ENCODE measurements around the gene SORCS3. TPM values are rescaled to one million over a fixed set of nuclear protein-coding genes. Genes with fewer than 3 reads are reported as not detected.

The SORCS3 gene
- total RNA-seq, 2 donors from 2014 or later, result not detected

GRCh38 chr10:105268961-105269360 lies 627.9 kb downstream of the SORCS3 start:
- TF ChIP-seq POLR2A (IDR thresholded peaks at IDR 0.05) (no peak), CTCF (IDR thresholded peaks at IDR 0.05) (no peak)
- Histone ChIP-seq H3K27ac (no peak overlapping the region), H3K9me3 (no peaks in the 10 kb centered on the region), H3K4me3 (no peak overlapping the region), H3K27me3 (no peaks in the 10 kb centered on the region), H3K4me1 (no peaks in the 10 kb centered on the region), H3K36me3 (replicated peaks in 1 of 2; ENCODE audit: insufficient read depth in 1 of 2, low read depth in 2 of 2) (no peaks in the 10 kb centered on the region)
- intact Hi-C loops (cut with DNase I), result no loop called here
- ATAC-seq, result no peak
- DNase-seq, result no peak
- 33 to 55% methylated on average over 1 of the region's 1 CpG for WGBS, 2 donors

- ATAC-seq, result no peak
- no peak for DNase-seq
- Histone ChIP-seq H3K27ac (no peak overlapping the region), H3K36me3 (replicated peaks in 1 of 2; ENCODE audit: insufficient read depth in 1 of 2, low read depth in 2 of 2) (no peaks in the 10 kb centered on the region), H3K27me3 (no peaks in the 10 kb centered on the region), H3K4me3 (no peak overlapping the region), H3K9me3 (no peaks in the 10 kb centered on the region), H3K4me1 (no peaks in the 10 kb centered on the region)
- TF ChIP-seq POLR2A (IDR thresholded peaks at IDR 0.05), result no peak
- TF ChIP-seq CTCF (IDR thresholded peaks at IDR 0.05), result no peak
- 76 to 78% methylated on average over 3 of the region's 3 CpGs for WGBS, 2 donors
- intact Hi-C loops (cut with DNase I), result no loop called here
Observed at GRCh38 chr10:105269689-105270088, 628.6 kb downstream of the SORCS3 start.

GRCh38 chr10:105274556-105275070 lies 633.5 kb downstream of the SORCS3 start:
- Histone ChIP-seq H3K36me3 (replicated peaks in 1 of 2; ENCODE audit: insufficient read depth in 1 of 2, low read depth in 2 of 2) (no peaks in the 10 kb centered on the region), H3K27me3 (no peaks in the 10 kb centered on the region), H3K27ac (no peak overlapping the region), H3K4me3 (no peak overlapping the region), H3K4me1 (no peaks in the 10 kb centered on the region), H3K9me3 (no peaks in the 10 kb centered on the region)
- intact Hi-C loops (cut with DNase I), result no loop called here
- 54 to 58% methylated on average over 3 of the region's 3 CpGs for WGBS, 2 donors
- DNase-seq (no peak), ATAC-seq (no peak)
- TF ChIP-seq CTCF (IDR thresholded peaks at IDR 0.05) (no peak), POLR2A (IDR thresholded peaks at IDR 0.05) (no peak)

GRCh38 chr10:105278439-105278838 lies 637.3 kb downstream of the SORCS3 start:
- no peaks in the 10 kb centered on the region for H3K27me3 ChIP-seq
- no peak overlapping the region for H3K4me3 ChIP-seq
- no peak for DNase-seq
- H3K4me1 ChIP-seq, result no peaks in the 10 kb centered on the region
- no peak for TF ChIP-seq POLR2A (IDR thresholded peaks at IDR 0.05)
- no peak for TF ChIP-seq CTCF (IDR thresholded peaks at IDR 0.05)
- H3K27ac ChIP-seq, result no peak overlapping the region
- no peaks in the 10 kb centered on the region for H3K36me3 ChIP-seq (replicated peaks in 1 of 2; ENCODE audit: insufficient read depth in 1 of 2, low read depth in 2 of 2)
- H3K9me3 ChIP-seq, result no peaks in the 10 kb centered on the region
- ATAC-seq, result no peak
- intact Hi-C loops (cut with DNase I), result no loop called here
- 89 to 91% methylated on average over 7 of the region's 7 CpGs for WGBS, 2 donors

- H3K27me3 ChIP-seq, result no peaks in the 10 kb centered on the region
- H3K4me1 ChIP-seq, result no peaks in the 10 kb centered on the region
- no peak overlapping the region for H3K4me3 ChIP-seq
- no peak for TF ChIP-seq CTCF (IDR thresholded peaks at IDR 0.05)
- TF ChIP-seq POLR2A (IDR thresholded peaks at IDR 0.05), result no peak
- H3K9me3 ChIP-seq, result no peaks in the 10 kb centered on the region
- H3K36me3 ChIP-seq (replicated peaks in 1 of 2; ENCODE audit: insufficient read depth in 1 of 2, low read depth in 2 of 2), result no peaks in the 10 kb centered on the region
- H3K27ac ChIP-seq, result no peak overlapping the region
- ATAC-seq (no peak), DNase-seq (no peak)
- intact Hi-C loops (cut with DNase I), result no loop called here
Observed at GRCh38 chr10:105279101-105279500, 638.0 kb downstream of the SORCS3 start.

Measured in body of pancreas (tissue), 4 donors.